MCF 10A (cell line): ENCODE results near the gene TCF4. TPM values are rescaled to one million over a fixed set of nuclear protein-coding genes. Genes with fewer than 3 reads are reported as not detected.

Source experiments
- BruUV-seq: library from RNA; stranded (reverse); fragments of 400-500 nt; replicated peaks from 2 replicates; lab custom pipeline; 2021; lab: Mats Ljungman, UMichigan
- CTCF ChIA-PET: fragments of 300-600 bp; sonication (Branson Sonifier 250); formaldehyde crosslinking; extraction: SDS; loops from one replicate; lab custom pipeline; 2021; ENCODE audit warnings: antibody characterized with exemption, inconsistent platforms; lab: Yijun Ruan, JAX
- POLR2A ChIA-PET: fragments of 300-600, 350-650 bp; sonication (Branson Sonifier 250); formaldehyde crosslinking; extraction: SDS; loops from one replicate; lab custom pipeline; 2020; ENCODE audit warnings: antibody characterized with exemption, inconsistent platforms; lab: Yijun Ruan, JAX
- DNase-seq: peaks from one replicate; pipeline ENCODE4 v3.0.0-alpha.2; 2018; ENCODE audit not compliant: unreplicated experiment
- H3K27ac Mint-ChIP-seq: one replicate; pipeline ENCODE4 v1.8.0; 2022; ENCODE audit warnings: mild to moderate bottlenecking, low read depth, mixed read lengths; ENCODE audit not compliant: unreplicated experiment
- H3K27me3 Mint-ChIP-seq: one replicate; pipeline ENCODE4 v1.8.0; 2022; ENCODE audit warnings: mixed read lengths; ENCODE audit not compliant: insufficient read depth, unreplicated experiment
- H3K36me3 Mint-ChIP-seq: one replicate; pipeline ENCODE4 v1.8.0; 2022; ENCODE audit warnings: mild to moderate bottlenecking, moderate library complexity, mixed read lengths; ENCODE audit not compliant: insufficient read depth, unreplicated experiment
- H3K4me1 Mint-ChIP-seq: one replicate; pipeline ENCODE4 v1.8.0; 2022; ENCODE audit warnings: mixed read lengths; ENCODE audit not compliant: insufficient read depth, unreplicated experiment
- H3K4me3 Mint-ChIP-seq: one replicate; pipeline ENCODE4 v1.8.0; 2022; ENCODE audit warnings: mild to moderate bottlenecking, moderate library complexity, mixed read lengths; ENCODE audit not compliant: unreplicated experiment
- H3K9me3 Mint-ChIP-seq: one replicate; pipeline ENCODE4 v1.8.0; 2022; ENCODE audit warnings: mixed read lengths; ENCODE audit not compliant: unreplicated experiment
- CTCF ChIP-seq: fragments of 200-600 bp; IDR thresholded peaks from one replicate; pipeline ENCODE4 v1.8.0; 2022; ENCODE audit warnings: antibody characterized with exemption, mild to moderate bottlenecking; ENCODE audit not compliant: unreplicated experiment
- intact Hi-C: fragments of 100-400 bp; cut with micrococcal nuclease; formaldehyde crosslinking; loops from 2 replicates; pipeline ENCODE4 v1.14.1; 2022
- total RNA-seq: library from RNA; stranded (reverse); gene quantifications from 2 replicates; pipeline ENCODE4 v1.2.3, GENCODE V29; 2022

Gene TCF4
- total RNA-seq, 1 experiment from 2014 or later: 6.2 TPM

GRCh38 chr18:55243255-55243654, 344.7 kb downstream of the TCF4 start:
- BruUV-seq: no TSS peak
- Mint-ChIP-seq H3K9me3 (no peaks in the 10 kb centered on the region), H3K27ac (no peak overlapping the region), H3K36me3 (no peaks in the 10 kb centered on the region), H3K4me3 (no peak overlapping the region), H3K27me3 (no peaks in the 10 kb centered on the region), H3K4me1 (peaks cover 11% of the 10 kb centered on the region)
- TF ChIP-seq CTCF: no peak
- intact Hi-C loops: no loop called here
- CTCF ChIA-PET: interaction anchor here (0.8 to 4.7 kb wide), 3 partner anchors 9 to 147 kb away, joined by 3 to 40 read pairs (median 4); no protein-coding TSS in a partner anchor
- no peak for DNase-seq
- POLR2A ChIA-PET: no interaction called here

GRCh38 chr18:55240978-55241377, 347.0 kb downstream of the TCF4 start:
- Mint-ChIP-seq H3K4me1 (peaks cover 11% of the 10 kb centered on the region), H3K36me3 (no peaks in the 10 kb centered on the region), H3K27me3 (no peaks in the 10 kb centered on the region), H3K4me3 (no peak overlapping the region), H3K9me3 (no peaks in the 10 kb centered on the region), H3K27ac (no peak overlapping the region)
- no TSS peak for BruUV-seq
- intact Hi-C loops: no loop called here
- DNase-seq: no peak
- CTCF ChIA-PET: interaction anchor here (0.6 to 1.1 kb wide), 4 partner anchors 8 to 174 kb away, joined by 3 to 5 read pairs (median 4); no protein-coding TSS in a partner anchor
- POLR2A ChIA-PET: interaction anchor here (0.6 kb wide), 1 partner anchor 40 kb away, joined by 3 read pairs; no protein-coding TSS in a partner anchor
- no peak for TF ChIP-seq CTCF

- ChIA-PET POLR2A (interaction anchor here (0.7 kb wide), 1 partner anchor 813 kb away, joined by 3 read pairs; no protein-coding TSS in a partner anchor), CTCF (no interaction called here)
- no peak overlapping the region for H3K4me3 Mint-ChIP-seq
- H3K9me3 Mint-ChIP-seq: no peaks in the 10 kb centered on the region
- intact Hi-C loops: loop anchor here (10.0 kb wide), 1 partner anchor 85 kb away; no protein-coding TSS in a partner anchor
- no peaks in the 10 kb centered on the region for H3K36me3 Mint-ChIP-seq
- TF ChIP-seq CTCF: no peak
- H3K27me3 Mint-ChIP-seq: no peaks in the 10 kb centered on the region
- no peak for DNase-seq
- no peak overlapping the region for H3K27ac Mint-ChIP-seq
- no TSS peak for BruUV-seq
- H3K4me1 Mint-ChIP-seq: peaks cover 13% of the 10 kb centered on the region
These were observed 348.3 kb downstream of the TCF4 start for GRCh38 chr18:55239740-55240139.

- Mint-ChIP-seq H3K9me3 (no peaks in the 10 kb centered on the region), H3K36me3 (no peaks in the 10 kb centered on the region), H3K4me1 (peaks cover 5% of the 10 kb centered on the region), H3K27me3 (no peaks in the 10 kb centered on the region), H3K27ac (no peak overlapping the region), H3K4me3 (no peak overlapping the region)
- ChIA-PET POLR2A (no interaction called here), CTCF (interaction anchor here (0.6 kb wide), 1 partner anchor 10 kb away, joined by 3 read pairs; no protein-coding TSS in a partner anchor)
- BruUV-seq: no TSS peak
- TF ChIP-seq CTCF: no peak
- intact Hi-C loops: loop anchor here (10.0 kb wide), 1 partner anchor 87 kb away; no protein-coding TSS in a partner anchor
- DNase-seq: no peak
These were observed 350.3 kb downstream of the TCF4 start for GRCh38 chr18:55237660-55238059.
